Posterior vena cava (tissue), 2 donors: Measurements from ENCODE around the gene ARHGEF11. TPM values are rescaled to one million over a fixed set of nuclear protein-coding genes. Genes with fewer than 3 reads are reported as not detected.

Experiments used
- DNase-seq: peaks from one replicate; pipeline ENCODE4 v3.0.0-alpha.2; 2020; ENCODE audit warnings: low spot score
- intact Hi-C, 2 donors: fragments of 100-400 bp; cut with DNase I; formaldehyde crosslinking; loops; one replicate each; pipeline versions ENCODE4 v1.14.1 to v1.14.2; 2022 to 2023
- long read RNA-seq, 2 donors: library from polyadenylated mRNA; unstranded; transcript quantifications; one replicate each; pipeline ENCODE4 v2.0.0, GENCODE V29; 2020 to 2021
- total RNA-seq, 2 donors: library from RNA; stranded (reverse); fragmentation: NEBNext Ultra II Directional; extraction: Animal tissue kit (Norgen Biotek cat#: 25700); gene quantifications; one replicate each; pipeline ENCODE4 v1.2.1, GENCODE V29; 2021
- donor health status: DM: yes; HTN: yes; CAD: no.
- donor health status: DM: yes; HTN: yes; CAD: no.

ARHGEF11 gene, protein sequence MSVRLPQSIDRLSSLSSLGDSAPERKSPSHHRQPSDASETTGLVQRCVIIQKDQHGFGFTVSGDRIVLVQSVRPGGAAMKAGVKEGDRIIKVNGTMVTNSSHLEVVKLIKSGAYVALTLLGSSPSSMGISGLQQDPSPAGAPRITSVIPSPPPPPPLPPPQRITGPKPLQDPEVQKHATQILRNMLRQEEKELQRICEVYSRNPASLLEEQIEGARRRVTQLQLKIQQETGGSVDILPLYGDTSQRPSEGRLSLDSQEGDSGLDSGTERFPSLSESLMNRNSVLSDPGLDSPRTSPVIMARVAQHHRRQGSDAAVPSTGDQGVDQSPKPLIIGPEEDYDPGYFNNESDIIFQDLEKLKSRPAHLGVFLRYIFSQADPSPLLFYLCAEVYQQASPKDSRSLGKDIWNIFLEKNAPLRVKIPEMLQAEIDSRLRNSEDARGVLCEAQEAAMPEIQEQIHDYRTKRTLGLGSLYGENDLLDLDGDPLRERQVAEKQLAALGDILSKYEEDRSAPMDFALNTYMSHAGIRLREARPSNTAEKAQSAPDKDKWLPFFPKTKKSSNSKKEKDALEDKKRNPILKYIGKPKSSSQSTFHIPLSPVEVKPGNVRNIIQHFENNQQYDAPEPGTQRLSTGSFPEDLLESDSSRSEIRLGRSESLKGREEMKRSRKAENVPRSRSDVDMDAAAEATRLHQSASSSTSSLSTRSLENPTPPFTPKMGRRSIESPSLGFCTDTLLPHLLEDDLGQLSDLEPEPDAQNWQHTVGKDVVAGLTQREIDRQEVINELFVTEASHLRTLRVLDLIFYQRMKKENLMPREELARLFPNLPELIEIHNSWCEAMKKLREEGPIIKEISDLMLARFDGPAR (N-terminal part only)
- 10 to 100 TPM; 28.8 to 32.2 TPM for total RNA-seq
- long read RNA-seq, donor 1, full-length matches to known transcripts: 1 of 18 reads
- long read RNA-seq, donor 1, partial matches to known transcripts: 14 of 18 reads
- long read RNA-seq, donor 1, other reads (novel, unspliced or antisense): 3 of 18 reads
- long read RNA-seq, donor 2, partial matches to known transcripts: 0 of 1 reads
- long read RNA-seq, donor 2, other reads (novel, unspliced or antisense): 1 of 1 reads

GRCh38 chr1:157045250-157046218 is at the start of gene ARHGEF11:
ARHGEF11 (minus strand) TSS chr1:157045742; CDS start chr1:157044330, 1,412 bp downstream.
- intact Hi-C loops: no loop called here
- peak; percentile 96 for DNase-seq

- intact Hi-C loops: no loop called here
- peak; percentile 61 for DNase-seq
Observed at GRCh38 chr1:157095091-157095490, 49.5 kb upstream of the ARHGEF11 start.

GRCh38 chr1:157092831-157093230 is 47.3 kb upstream of the ARHGEF11 start:
- intact Hi-C loops: loop anchor here (5.0 kb wide), 2 partner anchors 34 to 59 kb away; no protein-coding TSS in a partner anchor
- peak; percentile 74 for DNase-seq

- intact Hi-C loops: loop anchor here (2.0 to 5.0 kb wide), 3 partner anchors 36 to 65 kb away; no protein-coding TSS in a partner anchor
- DNase-seq: peak; percentile 37
Observed at GRCh38 chr1:157091668-157092273, 46.2 kb upstream of the ARHGEF11 start.

DNA sequence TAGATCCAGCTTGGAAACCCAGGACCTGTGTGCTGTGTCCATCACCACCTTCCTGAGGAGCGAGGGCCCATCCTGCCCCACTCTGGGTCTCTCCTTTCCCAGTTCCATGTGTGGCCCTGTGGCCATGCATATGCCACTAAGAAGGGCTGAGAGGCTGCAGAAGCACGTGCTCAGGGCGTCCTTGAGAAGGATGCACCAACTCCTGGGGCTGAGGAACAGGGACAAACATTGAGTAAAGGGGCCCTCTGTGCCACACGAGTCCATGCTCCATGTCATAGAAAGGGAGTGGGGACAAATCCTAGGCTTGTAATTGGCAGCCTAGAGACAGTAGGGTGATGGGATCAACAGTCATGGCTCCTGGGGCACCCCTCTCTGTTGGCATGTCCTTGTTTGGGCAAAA is 45.6 kb upstream of the ARHGEF11 start:
- peak; percentile 56 for DNase-seq
- intact Hi-C loops: loop anchor here (2.0 to 5.0 kb wide), 3 partner anchors 36 to 66 kb away; no protein-coding TSS in a partner anchor

GRCh38 chr1:157090771-157091170 is 45.2 kb upstream of the ARHGEF11 start:
- peak; percentile 25 for DNase-seq
- intact Hi-C loops: loop anchor here (2.0 to 5.0 kb wide), 3 partner anchors 37 to 66 kb away; no protein-coding TSS in a partner anchor

GRCh38 chr1:157090196-157090647 is 44.7 kb upstream of the ARHGEF11 start:
- peak; percentile 94 for DNase-seq
- intact Hi-C loops: loop anchor here (2.0 to 5.0 kb wide), 3 partner anchors 37 to 67 kb away; no protein-coding TSS in a partner anchor

- intact Hi-C loops: loop anchor here (2.0 to 10.0 kb wide), 4 partner anchors 38 to 395 kb away; no protein-coding TSS in a partner anchor
- DNase-seq: peak; percentile 34
Observed at GRCh38 chr1:157089789-157090188, 44.2 kb upstream of the ARHGEF11 start.

GRCh38 chr1:157088607-157089006 is 43.1 kb upstream of the ARHGEF11 start:
- intact Hi-C loops: loop anchor here in 1 of 2 donors (10.0 kb wide), 1 partner anchor 396 kb away; no protein-coding TSS in a partner anchor
- no peak for DNase-seq

DNA sequence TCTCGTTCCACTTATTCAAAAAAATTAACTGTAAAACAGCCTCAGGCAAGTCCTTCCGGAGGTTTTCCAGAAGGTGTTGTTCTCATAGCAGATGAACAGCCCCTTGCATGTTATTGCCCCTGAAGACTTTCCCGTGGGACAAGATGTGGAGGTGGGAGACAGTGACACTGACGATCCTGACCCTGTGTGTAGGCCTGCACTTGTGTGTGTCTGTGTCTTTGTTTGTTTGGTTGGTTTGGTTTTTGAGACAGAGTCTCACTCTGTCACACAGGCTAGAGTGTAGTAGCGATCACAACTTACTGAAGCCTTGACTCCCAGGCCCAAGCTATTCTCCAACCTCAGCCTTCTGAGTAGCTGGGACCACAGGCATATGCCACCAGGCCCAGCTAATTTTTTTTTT is 41.5 kb upstream of the ARHGEF11 start:
- intact Hi-C loops: loop anchor here in 1 of 2 donors (10.0 kb wide), 1 partner anchor 398 kb away; no protein-coding TSS in a partner anchor

DNA sequence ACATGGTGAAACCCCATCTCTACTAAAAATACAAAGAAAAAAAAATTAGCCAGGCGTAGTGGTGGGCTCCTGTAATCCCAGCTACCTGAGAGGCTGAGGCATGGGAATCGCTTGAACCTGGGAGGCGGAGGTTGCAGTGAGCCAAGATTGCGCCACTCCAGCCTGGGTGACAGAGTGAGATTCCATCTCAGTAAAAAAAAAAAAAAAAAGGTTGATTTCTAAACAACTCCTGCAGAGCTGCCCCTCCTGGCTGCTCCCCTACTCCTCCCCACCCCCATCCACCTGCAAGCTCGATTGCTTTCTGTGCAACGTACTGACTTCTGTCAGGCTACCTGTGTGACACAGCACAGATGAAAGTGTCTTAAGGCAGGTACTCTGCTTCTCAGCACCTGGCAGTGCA is 40.8 kb upstream of the ARHGEF11 start:
- peak; percentile 15 for DNase-seq
- intact Hi-C loops: loop anchor here in 1 of 2 donors (10.0 kb wide), 1 partner anchor 399 kb away; no protein-coding TSS in a partner anchor

More for the DNA sequence above, 41.5 kb upstream of the ARHGEF11 start:
- no peak for DNase-seq

- intact Hi-C loops: loop anchor here in 1 of 2 donors (10.0 kb wide), 1 partner anchor 399 kb away; no protein-coding TSS in a partner anchor
- DNase-seq: peak; percentile 31
Observed at GRCh38 chr1:157085421-157085820, 39.9 kb upstream of the ARHGEF11 start.

GRCh38 chr1:157084720-157085119 is 39.2 kb upstream of the ARHGEF11 start:
- peak; percentile 45 for DNase-seq
- intact Hi-C loops: loop anchor here in 1 of 2 donors (10.0 kb wide), 1 partner anchor 400 kb away; no protein-coding TSS in a partner anchor

DNA sequence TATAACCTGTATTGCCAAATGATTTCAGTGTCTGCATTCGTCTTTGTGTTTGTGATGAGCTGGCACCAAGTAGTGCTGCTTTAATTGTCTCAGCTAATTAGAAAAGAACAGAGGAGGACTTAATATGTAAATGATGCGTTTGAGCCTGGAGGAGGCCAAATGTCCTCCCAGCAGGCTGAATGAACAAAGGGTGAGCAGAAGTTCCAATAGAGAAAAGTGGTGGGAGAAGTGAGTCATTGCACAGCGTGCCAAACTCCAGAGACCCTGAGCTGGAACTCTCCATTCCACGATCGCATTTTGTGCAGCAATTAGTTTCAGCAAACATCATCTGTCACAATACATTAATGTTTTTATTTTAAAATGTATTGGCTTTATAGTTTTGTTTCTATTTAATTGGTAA is 36.2 kb upstream of the ARHGEF11 start:
- intact Hi-C loops: loop anchor here in 1 of 2 donors (10.0 kb wide), 1 partner anchor 403 kb away; no protein-coding TSS in a partner anchor
- DNase-seq: no peak

- no peak for DNase-seq
- intact Hi-C loops: loop anchor here in 1 of 2 donors (10.0 kb wide), 1 partner anchor 404 kb away; no protein-coding TSS in a partner anchor
Observed at GRCh38 chr1:157080714-157081113, 35.2 kb upstream of the ARHGEF11 start.

DNA sequence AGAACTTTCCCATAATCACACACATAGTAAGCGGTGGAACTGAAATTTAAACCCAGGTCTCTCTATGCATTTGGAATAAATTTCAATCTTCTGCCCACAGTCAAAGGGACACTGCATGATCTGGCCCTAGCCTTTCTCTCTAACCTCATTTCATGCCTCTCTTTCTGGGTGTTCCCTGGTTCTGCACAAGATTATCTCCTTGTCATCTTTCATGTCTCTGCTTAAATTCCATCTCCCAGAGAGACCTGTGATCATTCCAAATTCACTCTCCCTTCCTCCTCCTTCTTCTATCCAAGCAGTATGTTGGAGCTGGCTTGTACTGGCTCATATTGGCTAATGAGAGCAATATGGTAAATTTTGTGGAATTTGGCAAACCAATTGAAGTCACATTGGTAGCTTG is 31.9 kb upstream of the ARHGEF11 start:
- no peak for DNase-seq
- intact Hi-C loops: no loop called here
